ENCODE results near the gene SLC25A29.

GRCh38 chr14:100263141-100263540 is 43.1 kb downstream of the SLC25A29 start:
- TF ChIP-seq CTCF (IDR thresholded peaks at IDR 0.05) (no peak), HDAC2 (IDR thresholded peaks at IDR 0.05) (no peak), CEBPB (IDR thresholded peaks at IDR 0.05) (no peak), REST (IDR thresholded peaks at IDR 0.05) (no peak), ZFP36 (IDR thresholded peaks at IDR 0.05; ENCODE audit: borderline replicate concordance, partially characterized antibody) (no peak), KDM5A (IDR thresholded peaks at IDR 0.05) (no peak)

Data from A549 (cell line).